Activated CD4-positive, alpha-beta memory T cell treated with anti-CD3 and anti-CD28 coated beads, Interleukin-2, amount 10 ng/mL, durations not matched to agents 7 days and 5 days (primary cell): ENCODE measurements around the gene NDUFS2. TPM values are rescaled to one million over a fixed set of nuclear protein-coding genes. Genes with fewer than 3 reads are reported as not detected.

ENCODE experiments used
- CTCF ChIA-PET: fragments of 350-600 bp; sonication (Branson Sonifier 250); formaldehyde crosslinking; loops from one replicate; lab custom pipeline; 2021; ENCODE audit warnings: antibody characterized with exemption, inconsistent platforms; lab: Charles Lee
- POLR2A ChIA-PET: fragments of 350-600 bp; sonication (Branson Sonifier 250); formaldehyde crosslinking; loops from one replicate; lab custom pipeline; 2021; ENCODE audit warnings: antibody characterized with exemption; lab: Charles Lee
- DNase-seq: peaks from one replicate; pipeline ENCODE4 v3.0.0-alpha.2; 2020
- H3K27ac Mint-ChIP-seq: one replicate; pipeline ENCODE4 v1.8.0; 2021; ENCODE audit warnings: mild to moderate bottlenecking, mixed read lengths
- H3K27me3 Mint-ChIP-seq: one replicate; pipeline ENCODE4 v1.8.0; 2021; ENCODE audit warnings: mixed read lengths
- H3K36me3 Mint-ChIP-seq: one replicate; pipeline ENCODE4 v1.8.0; 2021; ENCODE audit warnings: low read depth, mixed read lengths
- H3K4me1 Mint-ChIP-seq: one replicate; pipeline ENCODE4 v1.8.0; 2021; ENCODE audit warnings: mixed read lengths
- H3K4me3 Mint-ChIP-seq: one replicate; pipeline ENCODE4 v1.8.0; 2021; ENCODE audit warnings: mild to moderate bottlenecking, mixed read lengths
- H3K9me3 Mint-ChIP-seq: one replicate; pipeline ENCODE4 v1.8.0; 2021; ENCODE audit warnings: mixed read lengths
- total RNA-seq, 2 experiments: library from RNA; stranded (reverse); gene quantifications; one replicate each; pipeline ENCODE4 v1.2.3, GENCODE V29; 2021

Gene NDUFS2
- total RNA-seq, 2 experiments from 2014 or later: 83.0 to 87.3 TPM

GRCh38 chr1:161196521-161197451, 5.4 kb upstream of the NDUFS2 start:
- POLR2A ChIA-PET: interaction anchor here (1.1 to 1.3 kb wide), 2 partner anchors 11 to 19 kb away, joined by 3 read pairs; no protein-coding TSS in a partner anchor
- H3K27ac Mint-ChIP-seq: no peak overlapping the region
- no peaks in the 10 kb centered on the region for H3K27me3 Mint-ChIP-seq
- no peaks in the 10 kb centered on the region for H3K36me3 Mint-ChIP-seq
- H3K4me1 Mint-ChIP-seq: peaks cover 70% of the 10 kb centered on the region
- CTCF ChIA-PET: interaction anchor here (1.2 kb wide), 2 partner anchors 14 to 29 kb away, joined by 3 to 4 read pairs; partner anchors contain the start of gene TOMM40L
- no peak for DNase-seq
- H3K9me3 Mint-ChIP-seq: no peaks in the 10 kb centered on the region
- no peak overlapping the region for H3K4me3 Mint-ChIP-seq

- POLR2A ChIA-PET: interaction anchor here (1.1 to 1.3 kb wide), 2 partner anchors 11 to 20 kb away, joined by 3 read pairs; no protein-coding TSS in a partner anchor
- no peaks in the 10 kb centered on the region for H3K27me3 Mint-ChIP-seq
- peaks cover 6% of the 10 kb centered on the region for H3K36me3 Mint-ChIP-seq
- H3K9me3 Mint-ChIP-seq: no peaks in the 10 kb centered on the region
- CTCF ChIA-PET: interaction anchor here (1.2 kb wide), 2 partner anchors 15 to 28 kb away, joined by 3 to 4 read pairs; partner anchors contain the start of gene TOMM40L
- no peak for DNase-seq
- peaks cover 68% of the 10 kb centered on the region for H3K4me1 Mint-ChIP-seq
- H3K27ac Mint-ChIP-seq: no peak overlapping the region
- H3K4me3 Mint-ChIP-seq: no peak overlapping the region
These were observed 4.5 kb upstream of the NDUFS2 start for GRCh38 chr1:161197560-161198193.

- no peak overlapping the region for H3K4me3 Mint-ChIP-seq
- no peaks in the 10 kb centered on the region for H3K27me3 Mint-ChIP-seq
- peaks cover 9% of the 10 kb centered on the region for H3K36me3 Mint-ChIP-seq
- CTCF ChIA-PET: interaction anchor here (1.1 to 1.3 kb wide), 2 partner anchors 27 to 32 kb away, joined by 3 to 4 read pairs; partner anchors contain the start of genes PPOX and TOMM40L
- POLR2A ChIA-PET: interaction anchor here (1.1 kb wide), 1 partner anchor 12 kb away, joined by 3 read pairs; no protein-coding TSS in a partner anchor
- no peak for DNase-seq
- no peak overlapping the region for H3K27ac Mint-ChIP-seq
- H3K4me1 Mint-ChIP-seq: peaks cover 67% of the 10 kb centered on the region
- H3K9me3 Mint-ChIP-seq: no peaks in the 10 kb centered on the region
These were observed 3.8 kb upstream of the NDUFS2 start for GRCh38 chr1:161198194-161198896.

- H3K4me3 Mint-ChIP-seq: no peak within 1 kb of the TSS
- H3K27me3 Mint-ChIP-seq: no peaks in the 10 kb centered on the region
- peaks cover 15% of the 10 kb centered on the region for H3K36me3 Mint-ChIP-seq
- H3K4me1 Mint-ChIP-seq: peaks cover 74% of the 10 kb centered on the region
- POLR2A ChIA-PET: no interaction called here
- H3K9me3 Mint-ChIP-seq: no peaks in the 10 kb centered on the region
- H3K27ac Mint-ChIP-seq: peak within 1 kb of the TSS; percentile 96
- DNase-seq: no peak
- CTCF ChIA-PET: interaction anchor here (1.0 to 1.3 kb wide), 3 partner anchors 27 to 183 kb away, joined by 3 to 4 read pairs (median 4); partner anchors contain the start of genes PPOX and TOMM40L
These were observed 3.2 kb upstream of the NDUFS2 start, which contains the start of gene ADAMTS4 for GRCh38 chr1:161198897-161199431. ADAMTS4 (minus strand) TSS chr1:161199054; CDS start chr1:161198627, 427 bp downstream.

GRCh38 chr1:161199506-161200139, 2.5 kb upstream of the NDUFS2 start:
- H3K4me3 Mint-ChIP-seq: no peak overlapping the region
- no peak for DNase-seq
- H3K9me3 Mint-ChIP-seq: no peaks in the 10 kb centered on the region
- H3K27ac Mint-ChIP-seq: peak overlapping the region; percentile 96
- no peaks in the 10 kb centered on the region for H3K27me3 Mint-ChIP-seq
- H3K36me3 Mint-ChIP-seq: peaks cover 22% of the 10 kb centered on the region
- CTCF ChIA-PET: interaction anchor here (1.0 to 1.3 kb wide), 3 partner anchors 26 to 183 kb away, joined by 3 to 4 read pairs (median 4); partner anchors contain the start of genes PPOX and TOMM40L
- POLR2A ChIA-PET: interaction anchor here (3.5 kb wide), 1 partner anchor 131 kb away, joined by 26 read pairs; the partner anchor contains the start of gene ARHGAP30
- peaks cover 79% of the 10 kb centered on the region for H3K4me1 Mint-ChIP-seq

GRCh38 chr1:161200421-161200991, 1.7 kb upstream of the NDUFS2 start:
- H3K27ac Mint-ChIP-seq: peak overlapping the region; percentile 96
- POLR2A ChIA-PET: interaction anchor here (0.5 to 5.8 kb wide), 9 partner anchors 8 to 132 kb away, joined by 3 to 91 read pairs (median 31); partner anchors contain the start of genes ARHGAP30, B4GALT3, NIT1 and PFDN2
- DNase-seq: no peak
- CTCF ChIA-PET: interaction anchor here (4.1 to 4.5 kb wide), 2 partner anchors 8 to 19 kb away, joined by 24 to 49 read pairs; no protein-coding TSS in a partner anchor
- H3K9me3 Mint-ChIP-seq: no peaks in the 10 kb centered on the region
- no peaks in the 10 kb centered on the region for H3K27me3 Mint-ChIP-seq
- H3K4me3 Mint-ChIP-seq: no peak overlapping the region
- peaks cover 79% of the 10 kb centered on the region for H3K4me1 Mint-ChIP-seq
- H3K36me3 Mint-ChIP-seq: peaks cover 29% of the 10 kb centered on the region

GRCh38 chr1:161200992-161201835, 953 bp upstream of the NDUFS2 start:
- ChIA-PET POLR2A (interaction anchor here (0.6 to 5.8 kb wide), 27 partner anchors 9 to 189 kb away, joined by 3 to 91 read pairs (median 10); partner anchors contain the start of genes APOA2, ARHGAP30, B4GALT3 and NIT1), CTCF (interaction anchor here (0.6 to 5.5 kb wide), 11 partner anchors 9 to 181 kb away, joined by 3 to 101 read pairs (median 8); partner anchors contain the start of genes APOA2, F11R, SDHC and TOMM40L)
- H3K27ac Mint-ChIP-seq: peak overlapping the region; percentile 96
- H3K27me3 Mint-ChIP-seq: no peaks in the 10 kb centered on the region
- DNase-seq: no peak
- H3K36me3 Mint-ChIP-seq: peaks cover 35% of the 10 kb centered on the region
- peaks cover 80% of the 10 kb centered on the region for H3K4me1 Mint-ChIP-seq
- no peaks in the 10 kb centered on the region for H3K9me3 Mint-ChIP-seq
- peak overlapping the region; percentile 92 for H3K4me3 Mint-ChIP-seq

- peaks cover 59% of the 10 kb centered on the region for H3K4me1 Mint-ChIP-seq
- ChIA-PET POLR2A (interaction anchor here (0.9 to 2.7 kb wide), 4 partner anchors 10 to 100 kb away, joined by 3 to 11 read pairs (median 6); partner anchors contain the start of genes FCER1G and TOMM40L), CTCF (interaction anchor here (0.8 to 5.5 kb wide), 9 partner anchors 10 to 176 kb away, joined by 3 to 101 read pairs (median 4); partner anchors contain the start of genes APOA2, PPOX and TOMM40L)
- peak overlapping the region; percentile 4 for H3K27ac Mint-ChIP-seq
- H3K36me3 Mint-ChIP-seq: peaks cover 72% of the 10 kb centered on the region
- no peak overlapping the region for H3K4me3 Mint-ChIP-seq
- H3K9me3 Mint-ChIP-seq: no peaks in the 10 kb centered on the region
- no peak for DNase-seq
- H3K27me3 Mint-ChIP-seq: no peaks in the 10 kb centered on the region
These were observed 4.4 kb downstream of the NDUFS2 start for GRCh38 chr1:161206411-161207140.

GRCh38 chr1:161207173-161207572, 5.0 kb downstream of the NDUFS2 start:
- Mint-ChIP-seq H3K9me3 (no peaks in the 10 kb centered on the region), H3K4me3 (no peak overlapping the region), H3K27me3 (no peaks in the 10 kb centered on the region), H3K4me1 (peaks cover 53% of the 10 kb centered on the region), H3K36me3 (peaks cover 77% of the 10 kb centered on the region), H3K27ac (no peak overlapping the region)
- no peak for DNase-seq
- POLR2A ChIA-PET: interaction anchor here (2.7 kb wide), 1 partner anchor 9 kb away, joined by 11 read pairs; the partner anchor contains the start of gene FCER1G
- CTCF ChIA-PET: interaction anchor here (0.8 to 6.8 kb wide), 6 partner anchors 10 to 175 kb away, joined by 3 to 60 read pairs (median 4); partner anchors contain the start of genes PPOX and TOMM40L
